OCI-LY7 (cell line): ENCODE results near the gene ZNF541. TPM values are rescaled to one million over a fixed set of nuclear protein-coding genes. Genes with fewer than 3 reads are reported as not detected.
A peak's percentile ranks its signal among the peaks of the same experiment; 100 is the strongest.

Source experiments
- BruUV-seq: library from RNA; stranded (reverse); fragments of 400-500 nt; replicated peaks from 2 replicates; lab custom pipeline; 2021; lab: Mats Ljungman, UMichigan
- CTCF ChIA-PET: fragments of 300-600 bp; sonication (Branson Sonifier 250); formaldehyde crosslinking; loops from one replicate; lab custom pipeline; 2022; ENCODE audit warnings: antibody characterized with exemption; ENCODE audit not compliant: unreplicated experiment; lab: Charles Lee
- POLR2A ChIA-PET: fragments of 300-600 bp; sonication (Branson Sonifier 250); formaldehyde crosslinking; loops from one replicate; lab custom pipeline; 2022; ENCODE audit warnings: antibody characterized with exemption; lab: Charles Lee
- DNase-seq: peaks from one replicate; pipeline ENCODE4 v3.0.0-alpha.2; 2015; ENCODE audit warnings: low spot score
- H2AFZ ChIP-seq: fragments of 200-600 bp; sonication (generic), shearing (Covaris generic); 2 replicates; pipeline ENCODE4 v1.6.1; 2014; ENCODE audit warnings: mild to moderate bottlenecking, antibody characterized with exemption, low read length, moderate library complexity
- H3K27ac ChIP-seq: fragments of 200-600 bp; sonication (generic); 2 replicates; pipeline ENCODE4 v1.5.1; 2014; ENCODE audit warnings: mixed run types, low read depth, mild to moderate bottlenecking, moderate library complexity, low read length, inconsistent platforms; ENCODE audit not compliant: poor library complexity, severe bottlenecking
- H3K36me3 ChIP-seq: fragments of 200-600 bp; sonication (generic); 2 replicates; pipeline ENCODE4 v1.6.1; 2014; ENCODE audit warnings: mild to moderate bottlenecking, antibody characterized with exemption, low read length, moderate library complexity, mixed read lengths; ENCODE audit not compliant: insufficient read depth
- H3K4me1 ChIP-seq: fragments of 200-600 bp; sonication (generic); 2 replicates; pipeline ENCODE4 v1.5.1; 2014; ENCODE audit warnings: mild to moderate bottlenecking, low read length; ENCODE audit not compliant: insufficient read depth, poor library complexity, severe bottlenecking
- H3K4me2 ChIP-seq: fragments of 200-600 bp; sonication (generic); 2 replicates; pipeline ENCODE4 v1.6.1; 2014; ENCODE audit warnings: mild to moderate bottlenecking, low read length
- H3K4me3 ChIP-seq: fragments of 200-600 bp; sonication (generic); 2 replicates; pipeline ENCODE4 v1.5.1; 2014; ENCODE audit warnings: mild to moderate bottlenecking, low read depth, low read length; ENCODE audit not compliant: poor library complexity, severe bottlenecking
- H3K79me2 ChIP-seq: fragments of 200-600 bp; sonication (generic); 2 replicates; pipeline ENCODE4 v1.6.1; 2016; ENCODE audit warnings: low read depth, mild to moderate bottlenecking, low read length, moderate library complexity, mixed read lengths; ENCODE audit not compliant: insufficient read depth
- H3K9me2 ChIP-seq: fragments of 200-600 bp; sonication (generic); 2 replicates; pipeline ENCODE4 v1.6.1; 2016; ENCODE audit warnings: mild to moderate bottlenecking, low read length, mixed read lengths; ENCODE audit not compliant: insufficient read depth
- H3K9me3 ChIP-seq: fragments of 200-600 bp; sonication (generic); 2 replicates; pipeline ENCODE4 v1.6.1; 2014; ENCODE audit warnings: mild to moderate bottlenecking, mixed run types, low read length, mixed read lengths
- H4K20me1 ChIP-seq: fragments of 200-600 bp; sonication (generic); 2 replicates; pipeline ENCODE4 v1.6.1; 2014; ENCODE audit warnings: mild to moderate bottlenecking, antibody characterized with exemption, low read length, moderate library complexity, mixed read lengths; ENCODE audit not compliant: insufficient read depth
- EZH2phosphoT487 ChIP-seq: fragments of 200-600 bp; sonication (generic); IDR thresholded peaks from 2 replicates; pipeline ENCODE4 v1.6.1; 2018; ENCODE audit warnings: low read depth, borderline replicate concordance, mild to moderate bottlenecking, mixed run types, antibody characterized with exemption, low read length, moderate library complexity, mixed read lengths
- intact Hi-C: fragments of 100-400 bp; cut with micrococcal nuclease; formaldehyde crosslinking; loops from one replicate; pipeline ENCODE4 v1.10.0; 2022; ENCODE audit not compliant: unreplicated experiment
- total RNA-seq, 2 experiments: library from RNA; depleted of rRNA in 1 of 2; stranded (reverse); fragments of >200 nt in 1 of 2; shearing (Covaris generic) in 1 of 2; gene quantifications; 2 replicates each; pipeline ENCODE4 v1.2.3, GENCODE V29; 2014 to 2022
- TF ChIP-seq, protein P1 (sequence below): fragments of 200-600 bp; sonication (generic); conservative IDR thresholded peaks from 2 replicates; pipeline ENCODE4 v1.5.1; 2014; ENCODE audit warnings: mild to moderate bottlenecking, antibody characterized with exemption, low read length, moderate library complexity, mixed read lengths

ZNF541 gene
- total RNA-seq, 2 experiments from 2014 or later: not detected

DNA sequence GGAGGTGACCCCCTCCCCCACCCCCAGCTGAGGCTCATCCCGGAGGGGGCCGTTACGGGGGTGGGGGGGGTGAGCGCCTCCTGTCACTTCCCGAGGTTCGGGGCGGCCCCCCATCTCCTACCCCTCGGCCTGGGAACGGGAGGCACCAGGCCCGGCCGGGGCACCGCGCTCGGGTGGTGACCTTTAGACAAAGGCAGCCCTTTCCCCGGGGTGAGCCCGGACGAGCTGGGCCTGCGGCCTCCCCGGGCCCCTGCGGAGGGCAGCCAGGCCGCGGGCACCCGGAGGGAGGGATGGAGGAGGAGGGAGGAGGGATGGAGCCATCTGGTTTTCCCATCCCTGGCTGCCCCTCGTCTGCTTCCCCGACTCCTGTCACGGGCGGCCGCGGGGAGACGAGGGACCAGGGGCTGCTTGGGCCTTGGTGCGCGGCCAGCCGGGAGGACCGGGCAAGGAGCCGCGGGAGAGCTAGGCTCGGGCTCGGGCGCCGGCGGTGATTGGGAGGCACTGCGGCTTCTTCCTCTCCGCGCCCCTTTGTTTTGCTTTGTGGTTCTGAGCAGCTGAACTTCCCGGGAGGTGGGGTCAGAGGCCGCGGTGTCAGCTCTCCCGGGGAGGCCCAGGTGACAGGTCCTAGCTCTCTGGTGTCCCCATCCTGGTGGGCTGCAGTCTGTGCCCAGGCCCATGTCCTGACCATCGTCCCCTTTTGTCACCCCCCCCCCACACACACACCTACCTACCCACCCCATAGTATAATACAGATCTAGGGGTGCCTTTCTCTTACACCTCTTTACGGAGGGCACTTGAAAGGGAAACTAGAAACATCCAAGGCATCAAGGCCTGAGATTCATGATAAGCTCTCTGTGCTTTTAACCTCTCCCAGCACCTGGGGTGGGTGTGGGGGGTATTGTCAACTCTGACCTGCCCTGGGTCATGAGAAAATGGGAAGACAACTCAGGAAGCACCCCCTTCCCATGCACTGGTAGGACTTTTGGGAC, 37.3 kb upstream of the ZNF541 start:
- H3K4me3 ChIP-seq: peak overlapping the region; percentile 93
- peak overlapping the region; percentile 98 for H3K4me2 ChIP-seq
- peaks cover 27% of the 10 kb centered on the region for H3K4me1 ChIP-seq
- ChIA-PET POLR2A (interaction anchor here (0.5 to 1.7 kb wide), 6 partner anchors 9 to 973 kb away, joined by 3 to 5 read pairs (median 3); no protein-coding TSS in a partner anchor), CTCF (no interaction called here)
- H3K27ac ChIP-seq: peak overlapping the region; percentile 59
- no peak overlapping the region for H2AFZ ChIP-seq
- peaks cover 69% of the 10 kb centered on the region for H3K79me2 ChIP-seq
- H3K36me3 ChIP-seq: peaks cover 17% of the 10 kb centered on the region
- BruUV-seq: no TSS peak
- peak; percentile 69 for DNase-seq
- H3K9me3 ChIP-seq: no peaks in the 10 kb centered on the region
- intact Hi-C loops: loop anchor here (1.0 to 10.0 kb wide), 3 partner anchors 10 to 125 kb away; partner anchors contain the start of genes KPTN and NAPA
- no peaks in the 10 kb centered on the region for H3K9me2 ChIP-seq
- no peaks in the 10 kb centered on the region; the same call in 1 of the 2 replicates for H4K20me1 ChIP-seq
- TF ChIP-seq EZH2phosphoT487: no peak
- TF ChIP-seq, protein P1, sequence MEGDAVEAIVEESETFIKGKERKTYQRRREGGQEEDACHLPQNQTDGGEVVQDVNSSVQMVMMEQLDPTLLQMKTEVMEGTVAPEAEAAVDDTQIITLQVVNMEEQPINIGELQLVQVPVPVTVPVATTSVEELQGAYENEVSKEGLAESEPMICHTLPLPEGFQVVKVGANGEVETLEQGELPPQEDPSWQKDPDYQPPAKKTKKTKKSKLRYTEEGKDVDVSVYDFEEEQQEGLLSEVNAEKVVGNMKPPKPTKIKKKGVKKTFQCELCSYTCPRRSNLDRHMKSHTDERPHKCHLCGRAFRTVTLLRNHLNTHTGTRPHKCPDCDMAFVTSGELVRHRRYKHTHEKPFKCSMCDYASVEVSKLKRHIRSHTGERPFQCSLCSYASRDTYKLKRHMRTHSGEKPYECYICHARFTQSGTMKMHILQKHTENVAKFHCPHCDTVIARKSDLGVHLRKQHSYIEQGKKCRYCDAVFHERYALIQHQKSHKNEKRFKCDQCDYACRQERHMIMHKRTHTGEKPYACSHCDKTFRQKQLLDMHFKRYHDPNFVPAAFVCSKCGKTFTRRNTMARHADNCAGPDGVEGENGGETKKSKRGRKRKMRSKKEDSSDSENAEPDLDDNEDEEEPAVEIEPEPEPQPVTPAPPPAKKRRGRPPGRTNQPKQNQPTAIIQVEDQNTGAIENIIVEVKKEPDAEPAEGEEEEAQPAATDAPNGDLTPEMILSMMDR: no peak

GRCh38 chr19:47608969-47609905, 36.3 kb upstream of the ZNF541 start, which contains the start of gene BICRA:
BICRA (plus strand) TSS chr19:47609134; CDS start chr19:47673575, 64,441 bp downstream.
- TF ChIP-seq, protein P1: no peak
- TF ChIP-seq EZH2phosphoT487: no peak
- peak within 1 kb of the TSS; percentile 32; the same call in 1 of the 2 replicates for H2AFZ ChIP-seq
- H3K4me1 ChIP-seq: peaks cover 27% of the 10 kb centered on the region
- H3K36me3 ChIP-seq: peaks cover 8% of the 10 kb centered on the region
- POLR2A ChIA-PET: interaction anchor here (1.4 to 1.7 kb wide), 2 partner anchors 8 to 11 kb away, joined by 4 to 5 read pairs; no protein-coding TSS in a partner anchor
- BruUV-seq: no TSS peak
- peak within 1 kb of the TSS; percentile 93 for H3K4me3 ChIP-seq
- H3K27ac ChIP-seq: peak within 1 kb of the TSS; percentile 76
- CTCF ChIA-PET: no interaction called here
- DNase-seq: peak; percentile 92
- H3K79me2 ChIP-seq: peaks cover 60% of the 10 kb centered on the region; the same call in 1 of the 2 replicates
- no peaks in the 10 kb centered on the region for H4K20me1 ChIP-seq
- H3K9me3 ChIP-seq: no peaks in the 10 kb centered on the region
- H3K9me2 ChIP-seq: no peaks in the 10 kb centered on the region
- intact Hi-C loops: loop anchor here (1.0 to 10.0 kb wide), 3 partner anchors 9 to 124 kb away; partner anchors contain the start of genes KPTN and NAPA
- peak within 1 kb of the TSS; percentile 98 for H3K4me2 ChIP-seq
